Muscle of leg (tissue), 9 donors: ENCODE measurements around the gene NANOG. TPM values are rescaled to one million over a fixed set of nuclear protein-coding genes. Genes with fewer than 3 reads are reported as not detected.

Experiments used
- polyA plus RNA-seq, 8 donors: library from polyadenylated mRNA; unstranded; fragments of 120-200 nt; gene quantifications; one replicate each; pipeline versions ENCODE4 v1.2.1 to v1.2.3, GENCODE V29; 2013; ENCODE audit warnings: inconsistent platforms in 1 of 8, low replicate concordance in 1 of 8; ENCODE audit not compliant: insufficient read length in 8 of 8, insufficient read depth in 1 of 8
- total RNA-seq: library from RNA; stranded (reverse); fragments of 120-200 nt; gene quantifications from one replicate; pipeline ENCODE4 v1.2.4, GENCODE V29; 2013

NANOG gene
- total and polyA plus RNA-seq, 9 donors: 0.04 to 0.22 (median 0.10) TPM; not detected in 2

Other genes starting within 250 kb of the NANOG start
- not detected for gene APOBEC1, start 123.5 kb upstream of the NANOG start, total RNA-seq
- gene APOBEC1, start 123.5 kb upstream of the NANOG start, polyA plus RNA-seq: 1 to 10 TPM in 1 of 8 donors, under 1 TPM in 1, not detected in 6; 0.21 to 1.5 TPM
- gene GDF3, start 93.6 kb upstream of the NANOG start, total RNA-seq: not detected
- under 1 TPM in 2 of 8 donors, not detected in 6; 0.15 to 0.21 TPM for gene GDF3, start 93.6 kb upstream of the NANOG start, polyA plus RNA-seq
- gene DPPA3, start 78.0 kb upstream of the NANOG start, total RNA-seq: not detected
- gene DPPA3, start 78.0 kb upstream of the NANOG start, polyA plus RNA-seq: not detected
- not detected for gene CLEC4C, start 42.0 kb upstream of the NANOG start, total RNA-seq
- under 1 TPM in 1 of 8 donors, not detected in 7; 0.09 TPM for gene CLEC4C, start 42.0 kb upstream of the NANOG start, polyA plus RNA-seq
- gene NANOGNB, start 24.2 kb upstream of the NANOG start, total RNA-seq: not detected
- gene NANOGNB, start 24.2 kb upstream of the NANOG start, polyA plus RNA-seq: under 1 TPM in 1 of 8 donors, not detected in 7; 0.61 TPM
- gene SLC2A14, start 83.5 kb downstream of the NANOG start, total RNA-seq: 0.22 TPM
- 1 to 10 TPM in 1 of 8 donors, under 1 TPM in 4, not detected in 3; 0.08 to 1.5 (median 0.25) TPM for gene SLC2A14, start 83.5 kb downstream of the NANOG start, polyA plus RNA-seq
- 47.3 TPM for gene SLC2A3, start 146.8 kb downstream of the NANOG start, total RNA-seq
- gene SLC2A3, start 146.8 kb downstream of the NANOG start, polyA plus RNA-seq: 10 to 100 TPM in 6 of 8 donors, 1 to 10 TPM in 2; 7.5 to 42.5 (median 14.4) TPM
- 10.9 TPM for gene FOXJ2, start 243.3 kb downstream of the NANOG start, total RNA-seq
- gene FOXJ2, start 243.3 kb downstream of the NANOG start, polyA plus RNA-seq: 10 to 100 TPM; 16.1 to 23.5 (median 20.2) TPM